GM12878 (cell line): Measurements from ENCODE around the gene THAP11. TPM values are rescaled to one million over a fixed set of nuclear protein-coding genes. Genes with fewer than 3 reads are reported as not detected.
A peak's percentile ranks its signal among the peaks of the same experiment; 100 is the strongest.

Experiments
- ATAC-seq: fragments of 200-7000 bp; cut with Tn5 transposase; 3 replicates; pipeline ENCODE4 v1.9.1; 2020; ENCODE audit warnings: mild to moderate bottlenecking, moderate library complexity
- BruUV-seq: library from RNA; stranded (reverse); fragments of 400-500 nt; replicated peaks from 2 replicates; lab custom pipeline; 2021; lab: Mats Ljungman, UMichigan
- CTCF ChIA-PET: fragments of 300-600 bp; sonication (Branson Sonifier 250); formaldehyde crosslinking; extraction: SDS; loops from one replicate; lab custom pipeline; 2021; ENCODE audit warnings: inconsistent platforms; lab: Yijun Ruan, JAX
- POLR2A ChIA-PET: fragments of 350-600 bp; formaldehyde crosslinking; extraction: SDS; loops from one replicate; lab custom pipeline; 2021; ENCODE audit warnings: inconsistent platforms; lab: Charles Lee
- RAD21 ChIA-PET: fragments of 300-600 bp; sonication (Branson Sonifier 250); formaldehyde crosslinking; loops from one replicate; lab custom pipeline; 2023; ENCODE audit warnings: antibody characterized with exemption; ENCODE audit not compliant: unreplicated experiment; lab: Charles Lee
- SMC1A ChIA-PET: fragments of 300-600 bp; sonication (Branson Sonifier 250); formaldehyde crosslinking; loops from one replicate; lab custom pipeline; 2023; ENCODE audit not compliant: unreplicated experiment, uncharacterized antibody; lab: Charles Lee
- DNase-seq: peaks from one replicate; pipeline ENCODE4 v3.0.0-alpha.2; 2011; ENCODE audit warnings: low read depth, low spot score
- FAIRE-seq: peaks from 3 replicates; lab custom pipeline; 2011; peaks lifted over from hg19 to GRCh38; lab: Jason Lieb, UNC
- H2AFZ ChIP-seq: 2 replicates; pipeline ENCODE4 v1.6.0; 2011; ENCODE audit warnings: low read depth, low read length, control low read depth; ENCODE audit not compliant: control insufficient read depth
- H3K27ac ChIP-seq: 2 replicates; pipeline ENCODE4 v1.5.1; 2011; ENCODE audit warnings: control low read depth; ENCODE audit not compliant: control insufficient read depth, insufficient read depth
- H3K27me3 ChIP-seq, 2 experiments: replicated peaks in 1 of 2; 2 replicates each; pipeline versions ENCODE4 v1.6.0 to v1.6.1; 2011; ENCODE audit warnings: low read length in 1 of 2; ENCODE audit not compliant: control insufficient read depth in 2 of 2, insufficient read depth in 2 of 2
- H3K36me3 ChIP-seq, 2 experiments: 2 replicates each; pipeline ENCODE4 v1.5.1; 2011; ENCODE audit warnings: low read length in 1 of 2; ENCODE audit not compliant: control insufficient read depth in 2 of 2, insufficient read depth in 2 of 2
- H3K4me1 ChIP-seq: 2 replicates; pipeline ENCODE4 v1.6.1; 2011; ENCODE audit warnings: mild to moderate bottlenecking, low read length, moderate library complexity, mixed read lengths; ENCODE audit not compliant: control insufficient read depth, insufficient read depth
- H3K4me2 ChIP-seq: 2 replicates; pipeline ENCODE4 v1.6.0; 2011; ENCODE audit warnings: control low read depth; ENCODE audit not compliant: control insufficient read depth, insufficient read depth
- H3K4me3 ChIP-seq: fragments of 200-600 bp; sonication (generic); 2 replicates; pipeline ENCODE4 v1.5.1; 2016
- H3K79me2 ChIP-seq: 2 replicates; pipeline ENCODE4 v1.6.0; 2011; ENCODE audit warnings: low read length; ENCODE audit not compliant: control insufficient read depth, insufficient read depth
- H3K9ac ChIP-seq: 2 replicates; pipeline ENCODE4 v1.8.0; 2011; ENCODE audit warnings: low read length, control low read depth, mixed read lengths; ENCODE audit not compliant: control insufficient read depth, insufficient read depth
- H3K9me3 ChIP-seq: replicated peaks from 3 replicates; pipeline ENCODE4 v1.5.1; 2011; ENCODE audit warnings: mild to moderate bottlenecking, low read length; ENCODE audit not compliant: control insufficient read depth, insufficient read depth
- H4K20me1 ChIP-seq: 2 replicates; pipeline ENCODE4 v1.6.0; 2011; ENCODE audit not compliant: control insufficient read depth, insufficient read depth
- BACH1 ChIP-seq: fragments of 450-650 bp; IDR thresholded peaks from 2 replicates; pipeline ENCODE4 v1.6.1; 2017; ENCODE audit warnings: mild to moderate bottlenecking, borderline replicate concordance
- GABPA ChIP-seq: IDR thresholded peaks from 2 replicates; pipeline ENCODE4 v1.6.1; 2014; ENCODE audit warnings: antibody characterized with exemption, low read depth, mild to moderate bottlenecking, inconsistent platforms
- PAX8 ChIP-seq: fragments of 450-650 bp; IDR thresholded peaks from 2 replicates; pipeline ENCODE4 v1.6.1; 2017; ENCODE audit warnings: mild to moderate bottlenecking, moderate library complexity
- POLR2A ChIP-seq: IDR thresholded peaks from 2 replicates; pipeline ENCODE4 v1.6.1; 2011; ENCODE audit warnings: low read depth, mild to moderate bottlenecking, low read length
- SPI1 ChIP-seq: IDR thresholded peaks from 2 replicates; pipeline ENCODE4 v1.6.1; 2011; ENCODE audit warnings: low read depth, mild to moderate bottlenecking, low read length, moderate library complexity, borderline replicate concordance; ENCODE audit not compliant: insufficient read depth
- SUZ12 ChIP-seq: fragments of 200-600 bp; sonication (generic); IDR thresholded peaks from one replicate; pipeline ENCODE4 v1.6.1; 2018; ENCODE audit warnings: antibody characterized with exemption, mild to moderate bottlenecking; ENCODE audit not compliant: unreplicated experiment
- TCF7 ChIP-seq: IDR thresholded peaks from 2 replicates; pipeline ENCODE4 v1.6.1; 2014; ENCODE audit warnings: antibody characterized with exemption, borderline replicate concordance
- YY1 ChIP-seq: IDR thresholded peaks from 2 replicates; pipeline ENCODE4 v1.6.1; 2011; ENCODE audit warnings: low read depth, mild to moderate bottlenecking, low read length
- WGBS: methylation state at CpG from one replicate; pipeline ENCODE4 v1.1.6; 2016; ENCODE audit warnings: low lambda C conversion rate; ENCODE audit not compliant: insufficient replicate concordance, insufficient coverage; ENCODE audit errors: missing lambda C conversion rate; 5-methylcytosine and 5-hydroxymethylcytosine counted together
- in situ Hi-C: fragments of 300-500 bp; cut with MboI; formaldehyde crosslinking; loops from 9 replicates; pipeline ENCODE4 v1.14.3; 2018; ENCODE audit warnings: mixed read lengths
- intact Hi-C: fragments of 100-400 bp; cut with micrococcal nuclease; formaldehyde crosslinking; loops from one replicate; pipeline ENCODE4 v1.14.2; 2022; ENCODE audit not compliant: unreplicated experiment
- polyA plus RNA-seq, 11 experiments: library from polyadenylated mRNA; depleted of rRNA in 4 of 11; unstranded in 6 of 11; stranded (reverse) in 5 of 11; fragments of >200 nt; fragmentation: Nextera tagmentation in 4 of 11; fragmentation: Illumina TruSeq in 1 of 11; extraction: Ambion mirVana in 4 of 11; extraction: Trizol in 1 of 11; gene quantifications; 1 replicate in 1 of 11; 2 replicates in 10 of 11; pipeline versions ENCODE4 v1.2.1 to v1.2.3, GENCODE V29; 2011 to 2016; ENCODE audit warnings: inconsistent platforms in 2 of 11, missing spikeins in 2 of 11, low read depth in 1 of 11
- total RNA-seq, 4 experiments: library from RNA; depleted of rRNA in 3 of 4; stranded (reverse); fragments of >200 nt in 3 of 4; fragmentation: Illumina TruSeq in 1 of 4; extraction: Trizol in 1 of 4; gene quantifications; 2 replicates each; pipeline versions ENCODE4 v1.2.1 to v1.2.3, GENCODE V29; 2013 to 2021
- TF ChIP-seq, protein P1 (sequence below): fragments of 150-350 bp; IDR thresholded peaks from 2 replicates; pipeline ENCODE4 v1.6.1; 2014; ENCODE audit warnings: mild to moderate bottlenecking, low read depth, low read length
- TF ChIP-seq, protein P2 (sequence below): fragments of 450-650 bp; IDR thresholded peaks from 2 replicates; pipeline ENCODE4 v1.6.1; 2017; ENCODE audit warnings: mild to moderate bottlenecking, moderate library complexity
- TF ChIP-seq, protein P3 (sequence below), 3 experiments: IDR thresholded peaks in 2 of 3; conservative IDR thresholded peaks in 1 of 3; 2 replicates each; pipeline ENCODE4 v1.5.1; 2011; ENCODE audit warnings: low read depth in 3 of 3, low read length in 3 of 3, mild to moderate bottlenecking in 3 of 3, control low read depth in 2 of 3, moderate library complexity in 2 of 3, inconsistent platforms in 1 of 3, mixed read lengths in 1 of 3; ENCODE audit not compliant: control insufficient read depth in 2 of 3, insufficient read depth in 1 of 3; ENCODE audit errors: extremely low read depth in 1 of 3
- TF ChIP-seq, protein P4 (sequence below): fragments of 450-650 bp; conservative IDR thresholded peaks from 2 replicates; pipeline ENCODE4 v1.6.1; 2017; ENCODE audit warnings: mild to moderate bottlenecking, moderate library complexity

The THAP11 gene
- total and polyA plus RNA-seq, 10 of the 15 experiments (the other 5 are each of a cell fraction or from before 2014, with no cell fraction given), result 2.5 to 36.7 (median 21.4) TPM

DNA sequence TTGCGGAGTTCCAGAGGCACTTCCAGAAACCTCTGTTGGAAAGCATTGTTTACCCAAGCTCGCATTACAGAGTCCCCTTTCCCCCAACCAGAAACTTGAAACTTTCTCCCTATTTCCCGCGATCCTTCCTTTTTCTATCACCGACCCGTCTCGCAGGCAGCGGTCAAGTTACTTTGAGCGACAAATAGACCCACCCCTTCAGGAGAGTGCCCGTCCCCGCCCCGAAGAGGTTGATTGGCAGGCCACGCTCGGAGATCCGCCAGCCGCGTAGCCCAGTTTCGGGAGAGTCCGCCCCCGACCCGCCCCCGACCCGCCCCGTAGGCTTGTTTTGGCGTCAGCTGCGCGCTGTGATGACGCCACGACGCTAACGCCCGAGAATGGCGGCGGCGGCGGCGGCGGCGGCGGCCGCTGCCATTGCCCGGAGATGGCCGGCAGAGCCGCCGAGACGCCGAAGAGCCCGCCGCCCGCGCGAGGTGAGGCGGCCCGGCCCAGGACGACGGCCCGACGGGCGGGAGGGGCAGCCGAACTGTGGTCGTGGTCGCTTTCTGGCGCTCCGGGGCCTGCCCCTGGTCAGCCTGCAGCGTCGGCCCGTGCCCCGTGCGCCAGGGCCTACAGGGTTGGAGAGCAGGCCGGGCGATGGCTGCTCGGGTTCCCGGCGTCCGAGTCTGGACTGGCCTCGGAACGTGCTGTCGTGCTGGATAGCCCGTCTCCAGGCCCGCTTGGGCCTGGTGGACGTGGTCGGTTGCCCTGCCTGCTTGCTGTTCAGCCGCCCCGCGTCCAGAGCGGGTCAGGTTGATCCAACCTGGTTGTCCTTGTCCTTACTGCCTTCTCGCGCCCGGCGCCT is 51.0 kb downstream of the THAP11 start, which contains the start of gene PSKH1:
TSS of gene PSKH1 (plus strand) at position 356 of the 844 bp plus-strand sequence. CDS start 15,496 bp downstream, outside the sequence.
- FAIRE-seq, result peak; percentile 88
- peak within 1 kb of the TSS; percentile 86 for H3K9ac ChIP-seq
- peak; percentile 98 for ATAC-seq
- no peaks in the 10 kb centered on the region for H3K27me3 ChIP-seq
- peaks cover 24% of the 10 kb centered on the region for H3K79me2 ChIP-seq
- H3K4me1 ChIP-seq, result peaks cover 7% of the 10 kb centered on the region
- H3K9me3 ChIP-seq, result no peaks in the 10 kb centered on the region
- CTCF ChIA-PET, result interaction anchor here (1.0 to 3.4 kb wide), 6 partner anchors 9 to 334 kb away, joined by 3 to 27 read pairs (median 3); partner anchors contain the start of genes NRN1L and PSMB10
- DNase-seq, result peak; percentile 74
- no peaks in the 10 kb centered on the region for H4K20me1 ChIP-seq
- no TSS peak for BruUV-seq
- peak within 1 kb of the TSS; percentile 79 for H3K4me2 ChIP-seq
- WGBS, result under 1% methylated on average over 58 of the region's 90 CpGs
- in situ Hi-C loops, result no loop called here
- H3K36me3 ChIP-seq, result no peaks in the 10 kb centered on the region; a peak in 1 of 4 replicates
- intact Hi-C loops, result loop anchor here (5.0 kb wide), 1 partner anchor 34 kb away; no protein-coding TSS in a partner anchor
- RAD21 ChIA-PET, result interaction anchor here (1.5 kb wide), 1 partner anchor 19 kb away, joined by 3 read pairs; no protein-coding TSS in a partner anchor
- H2AFZ ChIP-seq, result peak within 1 kb of the TSS; percentile 90
- SMC1A ChIA-PET, result interaction anchor here (1.0 to 3.0 kb wide), 6 partner anchors 10 to 171 kb away, joined by 3 to 14 read pairs (median 4); partner anchors contain the start of gene NUTF2
- H3K4me3 ChIP-seq, result peak within 1 kb of the TSS; percentile 83
- POLR2A ChIA-PET, result interaction anchor here (0.6 to 1.4 kb wide), 4 partner anchors 10 to 181 kb away, joined by 4 to 9 read pairs (median 4); partner anchors contain the start of gene NUTF2
- peak within 1 kb of the TSS; percentile 79 for H3K27ac ChIP-seq
- TF ChIP-seq YY1, result peak; percentile 95
- no peak for TF ChIP-seq SUZ12
- TF ChIP-seq SPI1, result no peak
- peak; percentile 84 for TF ChIP-seq POLR2A
- TF ChIP-seq, protein P1, sequence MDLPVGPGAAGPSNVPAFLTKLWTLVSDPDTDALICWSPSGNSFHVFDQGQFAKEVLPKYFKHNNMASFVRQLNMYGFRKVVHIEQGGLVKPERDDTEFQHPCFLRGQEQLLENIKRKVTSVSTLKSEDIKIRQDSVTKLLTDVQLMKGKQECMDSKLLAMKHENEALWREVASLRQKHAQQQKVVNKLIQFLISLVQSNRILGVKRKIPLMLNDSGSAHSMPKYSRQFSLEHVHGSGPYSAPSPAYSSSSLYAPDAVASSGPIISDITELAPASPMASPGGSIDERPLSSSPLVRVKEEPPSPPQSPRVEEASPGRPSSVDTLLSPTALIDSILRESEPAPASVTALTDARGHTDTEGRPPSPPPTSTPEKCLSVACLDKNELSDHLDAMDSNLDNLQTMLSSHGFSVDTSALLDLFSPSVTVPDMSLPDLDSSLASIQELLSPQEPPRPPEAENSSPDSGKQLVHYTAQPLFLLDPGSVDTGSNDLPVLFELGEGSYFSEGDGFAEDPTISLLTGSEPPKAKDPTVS, result no peak
- TF ChIP-seq TCF7, result no peak
- TF ChIP-seq, protein P2, sequence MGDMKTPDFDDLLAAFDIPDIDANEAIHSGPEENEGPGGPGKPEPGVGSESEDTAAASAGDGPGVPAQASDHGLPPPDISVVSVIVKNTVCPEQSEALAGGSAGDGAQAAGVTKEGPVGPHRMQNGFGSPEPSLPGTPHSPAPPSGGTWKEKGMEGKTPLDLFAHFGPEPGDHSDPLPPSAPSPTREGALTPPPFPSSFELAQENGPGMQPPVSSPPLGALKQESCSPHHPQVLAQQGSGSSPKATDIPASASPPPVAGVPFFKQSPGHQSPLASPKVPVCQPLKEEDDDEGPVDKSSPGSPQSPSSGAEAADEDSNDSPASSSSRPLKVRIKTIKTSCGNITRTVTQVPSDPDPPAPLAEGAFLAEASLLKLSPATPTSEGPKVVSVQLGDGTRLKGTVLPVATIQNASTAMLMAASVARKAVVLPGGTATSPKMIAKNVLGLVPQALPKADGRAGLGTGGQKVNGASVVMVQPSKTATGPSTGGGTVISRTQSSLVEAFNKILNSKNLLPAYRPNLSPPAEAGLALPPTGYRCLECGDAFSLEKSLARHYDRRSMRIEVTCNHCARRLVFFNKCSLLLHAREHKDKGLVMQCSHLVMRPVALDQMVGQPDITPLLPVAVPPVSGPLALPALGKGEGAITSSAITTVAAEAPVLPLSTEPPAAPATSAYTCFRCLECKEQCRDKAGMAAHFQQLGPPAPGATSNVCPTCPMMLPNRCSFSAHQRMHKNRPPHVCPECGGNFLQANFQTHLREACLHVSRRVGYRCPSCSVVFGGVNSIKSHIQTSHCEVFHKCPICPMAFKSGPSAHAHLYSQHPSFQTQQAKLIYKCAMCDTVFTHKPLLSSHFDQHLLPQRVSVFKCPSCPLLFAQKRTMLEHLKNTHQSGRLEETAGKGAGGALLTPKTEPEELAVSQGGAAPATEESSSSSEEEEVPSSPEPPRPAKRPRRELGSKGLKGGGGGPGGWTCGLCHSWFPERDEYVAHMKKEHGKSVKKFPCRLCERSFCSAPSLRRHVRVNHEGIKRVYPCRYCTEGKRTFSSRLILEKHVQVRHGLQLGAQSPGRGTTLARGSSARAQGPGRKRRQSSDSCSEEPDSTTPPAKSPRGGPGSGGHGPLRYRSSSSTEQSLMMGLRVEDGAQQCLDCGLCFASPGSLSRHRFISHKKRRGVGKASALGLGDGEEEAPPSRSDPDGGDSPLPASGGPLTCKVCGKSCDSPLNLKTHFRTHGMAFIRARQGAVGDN, result peak; percentile 56
- no peak for TF ChIP-seq GABPA
- TF ChIP-seq PAX8, result no peak
- TF ChIP-seq, protein P3, sequence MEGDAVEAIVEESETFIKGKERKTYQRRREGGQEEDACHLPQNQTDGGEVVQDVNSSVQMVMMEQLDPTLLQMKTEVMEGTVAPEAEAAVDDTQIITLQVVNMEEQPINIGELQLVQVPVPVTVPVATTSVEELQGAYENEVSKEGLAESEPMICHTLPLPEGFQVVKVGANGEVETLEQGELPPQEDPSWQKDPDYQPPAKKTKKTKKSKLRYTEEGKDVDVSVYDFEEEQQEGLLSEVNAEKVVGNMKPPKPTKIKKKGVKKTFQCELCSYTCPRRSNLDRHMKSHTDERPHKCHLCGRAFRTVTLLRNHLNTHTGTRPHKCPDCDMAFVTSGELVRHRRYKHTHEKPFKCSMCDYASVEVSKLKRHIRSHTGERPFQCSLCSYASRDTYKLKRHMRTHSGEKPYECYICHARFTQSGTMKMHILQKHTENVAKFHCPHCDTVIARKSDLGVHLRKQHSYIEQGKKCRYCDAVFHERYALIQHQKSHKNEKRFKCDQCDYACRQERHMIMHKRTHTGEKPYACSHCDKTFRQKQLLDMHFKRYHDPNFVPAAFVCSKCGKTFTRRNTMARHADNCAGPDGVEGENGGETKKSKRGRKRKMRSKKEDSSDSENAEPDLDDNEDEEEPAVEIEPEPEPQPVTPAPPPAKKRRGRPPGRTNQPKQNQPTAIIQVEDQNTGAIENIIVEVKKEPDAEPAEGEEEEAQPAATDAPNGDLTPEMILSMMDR (IDR thresholded peaks at IDR 0.05 in 2 of 3, conservative IDR thresholded peaks at IDR 0.05 in 1 of 3; ENCODE audit: control insufficient read depth in 2 of 3, extremely low read depth in 1 of 3, insufficient read depth in 1 of 3, low read depth in 3 of 3, low read length in 3 of 3), result no peak
- TF ChIP-seq, protein P4, sequence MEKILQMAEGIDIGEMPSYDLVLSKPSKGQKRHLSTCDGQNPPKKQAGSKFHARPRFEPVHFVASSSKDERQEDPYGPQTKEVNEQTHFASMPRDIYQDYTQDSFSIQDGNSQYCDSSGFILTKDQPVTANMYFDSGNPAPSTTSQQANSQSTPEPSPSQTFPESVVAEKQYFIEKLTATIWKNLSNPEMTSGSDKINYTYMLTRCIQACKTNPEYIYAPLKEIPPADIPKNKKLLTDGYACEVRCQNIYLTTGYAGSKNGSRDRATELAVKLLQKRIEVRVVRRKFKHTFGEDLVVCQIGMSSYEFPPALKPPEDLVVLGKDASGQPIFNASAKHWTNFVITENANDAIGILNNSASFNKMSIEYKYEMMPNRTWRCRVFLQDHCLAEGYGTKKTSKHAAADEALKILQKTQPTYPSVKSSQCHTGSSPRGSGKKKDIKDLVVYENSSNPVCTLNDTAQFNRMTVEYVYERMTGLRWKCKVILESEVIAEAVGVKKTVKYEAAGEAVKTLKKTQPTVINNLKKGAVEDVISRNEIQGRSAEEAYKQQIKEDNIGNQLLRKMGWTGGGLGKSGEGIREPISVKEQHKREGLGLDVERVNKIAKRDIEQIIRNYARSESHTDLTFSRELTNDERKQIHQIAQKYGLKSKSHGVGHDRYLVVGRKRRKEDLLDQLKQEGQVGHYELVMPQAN, result peak; percentile 90
- peak; percentile 78 for TF ChIP-seq BACH1
